GM12878 (cell line): ENCODE data around the gene MEF2C. TPM values are rescaled to one million over a fixed set of nuclear protein-coding genes. Genes with fewer than 3 reads are reported as not detected.

Source experiments
- ATAC-seq: fragments of 200-7000 bp; cut with Tn5 transposase; 3 replicates; pipeline ENCODE4 v1.9.1; 2020; ENCODE audit warnings: mild to moderate bottlenecking, moderate library complexity
- BruUV-seq: library from RNA; stranded (reverse); fragments of 400-500 nt; replicated peaks from 2 replicates; lab custom pipeline; 2021; lab: Mats Ljungman, UMichigan
- CTCF ChIA-PET: fragments of 300-600 bp; sonication (Branson Sonifier 250); formaldehyde crosslinking; extraction: SDS; loops from one replicate; lab custom pipeline; 2021; ENCODE audit warnings: inconsistent platforms; lab: Yijun Ruan, JAX
- POLR2A ChIA-PET: fragments of 350-600 bp; formaldehyde crosslinking; extraction: SDS; loops from one replicate; lab custom pipeline; 2021; ENCODE audit warnings: inconsistent platforms; lab: Charles Lee
- RAD21 ChIA-PET: fragments of 300-600 bp; sonication (Branson Sonifier 250); formaldehyde crosslinking; loops from one replicate; lab custom pipeline; 2023; ENCODE audit warnings: antibody characterized with exemption; ENCODE audit not compliant: unreplicated experiment; lab: Charles Lee
- SMC1A ChIA-PET: fragments of 300-600 bp; sonication (Branson Sonifier 250); formaldehyde crosslinking; loops from one replicate; lab custom pipeline; 2023; ENCODE audit not compliant: unreplicated experiment, uncharacterized antibody; lab: Charles Lee
- DNase-seq: peaks from one replicate; pipeline ENCODE4 v3.0.0-alpha.2; 2011; ENCODE audit warnings: low read depth, low spot score
- FAIRE-seq: peaks from 3 replicates; lab custom pipeline; 2011; peaks lifted over from hg19 to GRCh38; lab: Jason Lieb, UNC
- H2AFZ ChIP-seq: 2 replicates; pipeline ENCODE4 v1.6.0; 2011; ENCODE audit warnings: low read depth, low read length, control low read depth; ENCODE audit not compliant: control insufficient read depth
- H3K27ac ChIP-seq: 2 replicates; pipeline ENCODE4 v1.5.1; 2011; ENCODE audit warnings: control low read depth; ENCODE audit not compliant: control insufficient read depth, insufficient read depth
- H3K27me3 ChIP-seq, 2 experiments: replicated peaks in 1 of 2; 2 replicates each; pipeline versions ENCODE4 v1.6.0 to v1.6.1; 2011; ENCODE audit warnings: low read length in 1 of 2; ENCODE audit not compliant: control insufficient read depth in 2 of 2, insufficient read depth in 2 of 2
- H3K36me3 ChIP-seq, 2 experiments: 2 replicates each; pipeline ENCODE4 v1.5.1; 2011; ENCODE audit warnings: low read length in 1 of 2; ENCODE audit not compliant: control insufficient read depth in 2 of 2, insufficient read depth in 2 of 2
- H3K4me1 ChIP-seq: 2 replicates; pipeline ENCODE4 v1.6.1; 2011; ENCODE audit warnings: mild to moderate bottlenecking, low read length, moderate library complexity, mixed read lengths; ENCODE audit not compliant: control insufficient read depth, insufficient read depth
- H3K4me2 ChIP-seq: 2 replicates; pipeline ENCODE4 v1.6.0; 2011; ENCODE audit warnings: control low read depth; ENCODE audit not compliant: control insufficient read depth, insufficient read depth
- H3K4me3 ChIP-seq: fragments of 200-600 bp; sonication (generic); 2 replicates; pipeline ENCODE4 v1.5.1; 2016
- H3K79me2 ChIP-seq: 2 replicates; pipeline ENCODE4 v1.6.0; 2011; ENCODE audit warnings: low read length; ENCODE audit not compliant: control insufficient read depth, insufficient read depth
- H3K9ac ChIP-seq: 2 replicates; pipeline ENCODE4 v1.8.0; 2011; ENCODE audit warnings: low read length, control low read depth, mixed read lengths; ENCODE audit not compliant: control insufficient read depth, insufficient read depth
- H3K9me3 ChIP-seq: replicated peaks from 3 replicates; pipeline ENCODE4 v1.5.1; 2011; ENCODE audit warnings: mild to moderate bottlenecking, low read length; ENCODE audit not compliant: control insufficient read depth, insufficient read depth
- H4K20me1 ChIP-seq: 2 replicates; pipeline ENCODE4 v1.6.0; 2011; ENCODE audit not compliant: control insufficient read depth, insufficient read depth
- ATF7 ChIP-seq: fragments of 450-650 bp; IDR thresholded peaks from 2 replicates; pipeline ENCODE4 v1.6.1; 2016; ENCODE audit warnings: low read depth, mild to moderate bottlenecking
- BMI1 ChIP-seq: fragments of 450-650 bp; IDR thresholded peaks from 2 replicates; pipeline ENCODE4 v1.6.1; 2016; ENCODE audit warnings: mild to moderate bottlenecking, moderate library complexity, borderline replicate concordance
- EED ChIP-seq: sonication (generic); IDR thresholded peaks from 2 replicates; pipeline ENCODE4 v1.6.1; 2016; ENCODE audit warnings: antibody characterized with exemption, low read depth
- IRF3 ChIP-seq: fragments of 450-650 bp; IDR thresholded peaks from 2 replicates; pipeline ENCODE4 v1.6.1; 2014; ENCODE audit warnings: mild to moderate bottlenecking
- LARP7 ChIP-seq: fragments of 450-650 bp; IDR thresholded peaks from 2 replicates; pipeline ENCODE4 v1.6.1; 2017; ENCODE audit warnings: mild to moderate bottlenecking
- MTA3 ChIP-seq: IDR thresholded peaks from 2 replicates; pipeline ENCODE4 v1.6.1; 2012; ENCODE audit warnings: low read length, inconsistent platforms, borderline replicate concordance
- NR2C2 ChIP-seq: IDR thresholded peaks from 2 replicates; pipeline ENCODE4 v1.6.1; 2011; ENCODE audit warnings: borderline replicate concordance, low read depth; ENCODE audit not compliant: control insufficient read depth, insufficient read length
- PKNOX1 ChIP-seq: fragments of 450-650 bp; IDR thresholded peaks from 2 replicates; pipeline ENCODE4 v1.6.1; 2016; ENCODE audit warnings: mild to moderate bottlenecking
- POLR2A ChIP-seq: IDR thresholded peaks from 2 replicates; pipeline ENCODE4 v1.6.1; 2011; ENCODE audit warnings: low read depth, mild to moderate bottlenecking, low read length
- POU2F2 ChIP-seq: IDR thresholded peaks from 3 replicates; pipeline ENCODE4 v1.6.1; 2011; ENCODE audit warnings: low read depth, mild to moderate bottlenecking, low read length, borderline replicate concordance
- SIX5 ChIP-seq: IDR thresholded peaks from 2 replicates; pipeline ENCODE4 v1.6.1; 2011; ENCODE audit warnings: mild to moderate bottlenecking, low read depth, low read length, moderate library complexity; ENCODE audit not compliant: severe bottlenecking
- SKIL ChIP-seq: fragments of 450-650 bp; IDR thresholded peaks from 2 replicates; pipeline ENCODE4 v1.6.1; 2017; ENCODE audit warnings: mild to moderate bottlenecking, low read depth, inconsistent platforms; ENCODE audit not compliant: poor library complexity, severe bottlenecking
- SMAD1 ChIP-seq: fragments of 450-650 bp; IDR thresholded peaks from 2 replicates; pipeline ENCODE4 v1.6.1; 2018; ENCODE audit warnings: mild to moderate bottlenecking, low read depth; ENCODE audit not compliant: partially characterized antibody
- SPI1 ChIP-seq: IDR thresholded peaks from 2 replicates; pipeline ENCODE4 v1.6.1; 2011; ENCODE audit warnings: low read depth, mild to moderate bottlenecking, low read length, moderate library complexity, borderline replicate concordance; ENCODE audit not compliant: insufficient read depth
- TARDBP ChIP-seq: IDR thresholded peaks from 2 replicates; pipeline ENCODE4 v1.6.1; 2016; ENCODE audit warnings: borderline replicate concordance
- WGBS: methylation state at CpG from one replicate; pipeline ENCODE4 v1.1.6; 2016; ENCODE audit warnings: low lambda C conversion rate; ENCODE audit not compliant: insufficient replicate concordance, insufficient coverage; ENCODE audit errors: missing lambda C conversion rate; 5-methylcytosine and 5-hydroxymethylcytosine counted together
- in situ Hi-C: fragments of 300-500 bp; cut with MboI; formaldehyde crosslinking; loops from 9 replicates; pipeline ENCODE4 v1.14.3; 2018; ENCODE audit warnings: mixed read lengths
- intact Hi-C: fragments of 100-400 bp; cut with micrococcal nuclease; formaldehyde crosslinking; loops from one replicate; pipeline ENCODE4 v1.14.2; 2022; ENCODE audit not compliant: unreplicated experiment
- polyA plus RNA-seq, 11 experiments: library from polyadenylated mRNA; depleted of rRNA in 4 of 11; unstranded in 6 of 11; stranded (reverse) in 5 of 11; fragments of >200 nt; fragmentation: Nextera tagmentation in 4 of 11; fragmentation: Illumina TruSeq in 1 of 11; extraction: Ambion mirVana in 4 of 11; extraction: Trizol in 1 of 11; gene quantifications; 1 replicate in 1 of 11; 2 replicates in 10 of 11; pipeline versions ENCODE4 v1.2.1 to v1.2.3, GENCODE V29; 2011 to 2016; ENCODE audit warnings: inconsistent platforms in 2 of 11, missing spikeins in 2 of 11, low read depth in 1 of 11
- total RNA-seq, 4 experiments: library from RNA; depleted of rRNA in 3 of 4; stranded (reverse); fragments of >200 nt in 3 of 4; fragmentation: Illumina TruSeq in 1 of 4; extraction: Trizol in 1 of 4; gene quantifications; 2 replicates each; pipeline versions ENCODE4 v1.2.1 to v1.2.3, GENCODE V29; 2013 to 2021
- TF ChIP-seq, protein P1 (sequence below): fragments of 450-650 bp; IDR thresholded peaks from 2 replicates; pipeline ENCODE4 v1.6.1; 2016; ENCODE audit warnings: mild to moderate bottlenecking, moderate library complexity, borderline replicate concordance

MEF2C gene
- total and polyA plus RNA-seq, 10 of the 15 experiments (the other 5 are each of a cell fraction or from before 2014, with no cell fraction given): 104 to 225 (median 180) TPM

DNA sequence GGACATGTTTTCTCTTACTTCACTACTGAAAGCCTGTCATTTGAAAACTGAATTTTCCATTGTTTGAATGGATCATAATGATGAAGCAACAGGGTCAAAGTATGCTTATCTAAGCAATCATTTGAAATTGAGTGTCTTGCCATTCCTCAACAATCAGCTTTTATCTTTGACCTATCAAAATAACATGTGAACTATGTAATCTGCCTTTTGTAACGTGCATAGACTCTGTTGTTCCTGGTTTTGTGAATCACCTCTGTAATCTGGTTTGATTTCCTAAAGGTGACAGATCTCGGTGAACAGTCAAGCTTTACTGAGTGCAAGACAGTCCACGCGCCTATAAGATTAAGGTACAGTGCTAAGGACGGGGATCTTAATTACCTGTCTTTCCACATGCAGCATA, 3.3 kb downstream of the MEF2C start:
- SMC1A ChIA-PET: interaction anchor here (0.7 to 8.1 kb wide), 9 partner anchors 9 to 421 kb away, joined by 3 to 182 read pairs (median 4); no protein-coding TSS in a partner anchor
- ATAC-seq: peak; percentile 35
- CTCF ChIA-PET: interaction anchor here (0.6 to 1.1 kb wide), 3 partner anchors 10 to 850 kb away, joined by 3 to 5 read pairs (median 3); no protein-coding TSS in a partner anchor
- POLR2A ChIA-PET: interaction anchor here (0.8 to 1.5 kb wide), 3 partner anchors 62 to 193 kb away, joined by 3 to 4 read pairs (median 3); no protein-coding TSS in a partner anchor
- H3K36me3 ChIP-seq: no peaks in the 10 kb centered on the region
- H3K4me3 ChIP-seq: peak overlapping the region; percentile 67
- intact Hi-C loops (loop anchor here (2.0 to 10.0 kb wide), 8 partner anchors 395 to 1388 kb away; no protein-coding TSS in a partner anchor), in situ Hi-C loops (loop anchor here (10.0 kb wide), 2 partner anchors 425 to 555 kb away; no protein-coding TSS in a partner anchor)
- H3K4me1 ChIP-seq: no peaks in the 10 kb centered on the region
- H3K9me3 ChIP-seq: no peaks in the 10 kb centered on the region
- H3K9ac ChIP-seq: peak overlapping the region; percentile 99
- no peak overlapping the region for H2AFZ ChIP-seq
- H3K79me2 ChIP-seq: peaks cover 99% of the 10 kb centered on the region
- no peaks in the 10 kb centered on the region for H4K20me1 ChIP-seq
- DNase-seq: no peak
- H3K27ac ChIP-seq: peak overlapping the region; percentile 98
- peak; percentile 7 for FAIRE-seq
- no TSS peak for BruUV-seq
- RAD21 ChIA-PET: interaction anchor here (0.6 to 7.9 kb wide), 11 partner anchors 42 to 1506 kb away, joined by 3 to 99 read pairs (median 5); no protein-coding TSS in a partner anchor
- under 1% methylated on average over 5 of the region's 5 CpGs for WGBS
- peak overlapping the region; percentile 53 for H3K4me2 ChIP-seq
- no peaks in the 10 kb centered on the region for H3K27me3 ChIP-seq
- TF ChIP-seq NR2C2: no peak
- no peak for TF ChIP-seq LARP7
- TF ChIP-seq, protein P1, sequence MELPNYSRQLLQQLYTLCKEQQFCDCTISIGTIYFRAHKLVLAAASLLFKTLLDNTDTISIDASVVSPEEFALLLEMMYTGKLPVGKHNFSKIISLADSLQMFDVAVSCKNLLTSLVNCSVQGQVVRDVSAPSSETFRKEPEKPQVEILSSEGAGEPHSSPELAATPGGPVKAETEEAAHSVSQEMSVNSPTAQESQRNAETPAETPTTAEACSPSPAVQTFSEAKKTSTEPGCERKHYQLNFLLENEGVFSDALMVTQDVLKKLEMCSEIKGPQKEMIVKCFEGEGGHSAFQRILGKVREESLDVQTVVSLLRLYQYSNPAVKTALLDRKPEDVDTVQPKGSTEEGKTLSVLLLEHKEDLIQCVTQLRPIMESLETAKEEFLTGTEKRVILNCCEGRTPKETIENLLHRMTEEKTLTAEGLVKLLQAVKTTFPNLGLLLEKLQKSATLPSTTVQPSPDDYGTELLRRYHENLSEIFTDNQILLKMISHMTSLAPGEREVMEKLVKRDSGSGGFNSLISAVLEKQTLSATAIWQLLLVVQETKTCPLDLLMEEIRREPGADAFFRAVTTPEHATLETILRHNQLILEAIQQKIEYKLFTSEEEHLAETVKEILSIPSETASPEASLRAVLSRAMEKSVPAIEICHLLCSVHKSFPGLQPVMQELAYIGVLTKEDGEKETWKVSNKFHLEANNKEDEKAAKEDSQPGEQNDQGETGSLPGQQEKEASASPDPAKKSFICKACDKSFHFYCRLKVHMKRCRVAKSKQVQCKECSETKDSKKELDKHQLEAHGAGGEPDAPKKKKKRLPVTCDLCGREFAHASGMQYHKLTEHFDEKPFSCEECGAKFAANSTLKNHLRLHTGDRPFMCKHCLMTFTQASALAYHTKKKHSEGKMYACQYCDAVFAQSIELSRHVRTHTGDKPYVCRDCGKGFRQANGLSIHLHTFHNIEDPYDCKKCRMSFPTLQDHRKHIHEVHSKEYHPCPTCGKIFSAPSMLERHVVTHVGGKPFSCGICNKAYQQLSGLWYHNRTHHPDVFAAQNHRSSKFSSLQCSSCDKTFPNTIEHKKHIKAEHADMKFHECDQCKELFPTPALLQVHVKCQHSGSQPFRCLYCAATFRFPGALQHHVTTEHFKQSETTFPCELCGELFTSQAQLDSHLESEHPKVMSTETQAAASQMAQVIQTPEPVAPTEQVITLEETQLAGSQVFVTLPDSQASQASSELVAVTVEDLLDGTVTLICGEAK: no peak
- TF ChIP-seq SPI1: no peak
- no peak for TF ChIP-seq MTA3
- TF ChIP-seq SIX5: no peak
- no peak for TF ChIP-seq SMAD1
- no peak for TF ChIP-seq ATF7
- TF ChIP-seq TARDBP: no peak
- TF ChIP-seq POLR2A: peak; percentile 43; the same call in 1 of the 2 replicates
- no peak for TF ChIP-seq BMI1
- peak; percentile 14 for TF ChIP-seq SKIL
- TF ChIP-seq EED: no peak
- TF ChIP-seq POU2F2: no peak
- TF ChIP-seq IRF3: no peak
- TF ChIP-seq PKNOX1: no peak; the same call in 1 of the 2 replicates
